ENCODE measurements around the gene SLC35D2.
"Not testable (repeated sequence)": the region's sequence is repeated elsewhere in the genome, so short reads cannot be mapped to it uniquely, and the experiment has no call there.

Gene SLC35D2

GRCh38 chr9:96376891-96377874 is 6.3 kb downstream of the SLC35D2 start:
- DNase-seq (ENCODE audit: insufficient read length, low spot score) (no peak), FAIRE-seq (no peak)
- no peak for TF ChIP-seq CTCF (IDR thresholded peaks at IDR 0.05; ENCODE audit: insufficient read depth, missing control alignments)

GRCh38 chr9:96375507-96375906 is 8.0 kb downstream of the SLC35D2 start:
- not testable (repeated sequence) for FAIRE-seq

GRCh38 chr9:96367943-96368342 is 15.6 kb downstream of the SLC35D2 start:
- TF ChIP-seq CTCF (IDR thresholded peaks at IDR 0.05; ENCODE audit: insufficient read depth, missing control alignments), result no peak
- FAIRE-seq (no peak), DNase-seq (ENCODE audit: insufficient read length, low spot score) (no peak)

More at GRCh38 chr9:96375507-96375906, 8.0 kb downstream of the SLC35D2 start:
- not testable (repeated sequence) for DNase-seq (ENCODE audit: insufficient read length, low spot score)

- FAIRE-seq (no peak), DNase-seq (ENCODE audit: insufficient read length, low spot score) (no peak)
- TF ChIP-seq CTCF (IDR thresholded peaks at IDR 0.05; ENCODE audit: insufficient read depth, missing control alignments), result no peak
Measured at GRCh38 chr9:96363175-96363967, 20.1 kb downstream of the SLC35D2 start.

GRCh38 chr9:96362119-96362518 is 21.4 kb downstream of the SLC35D2 start:
- not testable (repeated sequence) for FAIRE-seq; DNase-seq (ENCODE audit: insufficient read length, low spot score)

GRCh38 chr9:96361668-96362067 is 21.8 kb downstream of the SLC35D2 start:
- DNase-seq (ENCODE audit: insufficient read length, low spot score), result no peak
- no peak for TF ChIP-seq CTCF (IDR thresholded peaks at IDR 0.05; ENCODE audit: insufficient read depth, missing control alignments)
- FAIRE-seq, result no peak

- no peak for DNase-seq (ENCODE audit: insufficient read length, low spot score)
- no peak for TF ChIP-seq CTCF (IDR thresholded peaks at IDR 0.05; ENCODE audit: insufficient read depth, missing control alignments)
- no peak for FAIRE-seq
Measured at GRCh38 chr9:96360976-96361375, 22.5 kb downstream of the SLC35D2 start.

- not testable (repeated sequence) for FAIRE-seq; DNase-seq (ENCODE audit: insufficient read length, low spot score)
Measured at GRCh38 chr9:96360523-96360922, 23.0 kb downstream of the SLC35D2 start.
